GM12878 (cell line): Measurements from ENCODE around the gene GGTA1. TPM values are rescaled to one million over a fixed set of nuclear protein-coding genes. Genes with fewer than 3 reads are reported as not detected.
"Not testable (repeated sequence)": the region's sequence is repeated elsewhere in the genome, so short reads cannot be mapped to it uniquely, and the experiment has no call there.

Source experiments
- ATAC-seq: fragments of 200-7000 bp; cut with Tn5 transposase; 3 replicates; pipeline ENCODE4 v1.9.1; 2020; ENCODE audit warnings: mild to moderate bottlenecking, moderate library complexity
- BruUV-seq: library from RNA; stranded (reverse); fragments of 400-500 nt; replicated peaks from 2 replicates; lab custom pipeline; 2021; lab: Mats Ljungman, UMichigan
- CTCF ChIA-PET: fragments of 300-600 bp; sonication (Branson Sonifier 250); formaldehyde crosslinking; extraction: SDS; loops from one replicate; lab custom pipeline; 2021; ENCODE audit warnings: inconsistent platforms; lab: Yijun Ruan, JAX
- POLR2A ChIA-PET: fragments of 350-600 bp; formaldehyde crosslinking; extraction: SDS; loops from one replicate; lab custom pipeline; 2021; ENCODE audit warnings: inconsistent platforms; lab: Charles Lee
- RAD21 ChIA-PET: fragments of 300-600 bp; sonication (Branson Sonifier 250); formaldehyde crosslinking; loops from one replicate; lab custom pipeline; 2023; ENCODE audit warnings: antibody characterized with exemption; ENCODE audit not compliant: unreplicated experiment; lab: Charles Lee
- SMC1A ChIA-PET: fragments of 300-600 bp; sonication (Branson Sonifier 250); formaldehyde crosslinking; loops from one replicate; lab custom pipeline; 2023; ENCODE audit not compliant: unreplicated experiment, uncharacterized antibody; lab: Charles Lee
- DNase-seq: peaks from one replicate; pipeline ENCODE4 v3.0.0-alpha.2; 2011; ENCODE audit warnings: low read depth, low spot score
- FAIRE-seq: peaks from 3 replicates; lab custom pipeline; 2011; peaks lifted over from hg19 to GRCh38; lab: Jason Lieb, UNC
- H2AFZ ChIP-seq: 2 replicates; pipeline ENCODE4 v1.6.0; 2011; ENCODE audit warnings: low read depth, low read length, control low read depth; ENCODE audit not compliant: control insufficient read depth
- H3K27ac ChIP-seq: 2 replicates; pipeline ENCODE4 v1.5.1; 2011; ENCODE audit warnings: control low read depth; ENCODE audit not compliant: control insufficient read depth, insufficient read depth
- H3K27me3 ChIP-seq, 2 experiments: replicated peaks in 1 of 2; 2 replicates each; pipeline versions ENCODE4 v1.6.0 to v1.6.1; 2011; ENCODE audit warnings: low read length in 1 of 2; ENCODE audit not compliant: control insufficient read depth in 2 of 2, insufficient read depth in 2 of 2
- H3K36me3 ChIP-seq, 2 experiments: 2 replicates each; pipeline ENCODE4 v1.5.1; 2011; ENCODE audit warnings: low read length in 1 of 2; ENCODE audit not compliant: control insufficient read depth in 2 of 2, insufficient read depth in 2 of 2
- H3K4me1 ChIP-seq: 2 replicates; pipeline ENCODE4 v1.6.1; 2011; ENCODE audit warnings: mild to moderate bottlenecking, low read length, moderate library complexity, mixed read lengths; ENCODE audit not compliant: control insufficient read depth, insufficient read depth
- H3K4me2 ChIP-seq: 2 replicates; pipeline ENCODE4 v1.6.0; 2011; ENCODE audit warnings: control low read depth; ENCODE audit not compliant: control insufficient read depth, insufficient read depth
- H3K4me3 ChIP-seq: fragments of 200-600 bp; sonication (generic); 2 replicates; pipeline ENCODE4 v1.5.1; 2016
- H3K79me2 ChIP-seq: 2 replicates; pipeline ENCODE4 v1.6.0; 2011; ENCODE audit warnings: low read length; ENCODE audit not compliant: control insufficient read depth, insufficient read depth
- H3K9ac ChIP-seq: 2 replicates; pipeline ENCODE4 v1.8.0; 2011; ENCODE audit warnings: low read length, control low read depth, mixed read lengths; ENCODE audit not compliant: control insufficient read depth, insufficient read depth
- H3K9me3 ChIP-seq: replicated peaks from 3 replicates; pipeline ENCODE4 v1.5.1; 2011; ENCODE audit warnings: mild to moderate bottlenecking, low read length; ENCODE audit not compliant: control insufficient read depth, insufficient read depth
- H4K20me1 ChIP-seq: 2 replicates; pipeline ENCODE4 v1.6.0; 2011; ENCODE audit not compliant: control insufficient read depth, insufficient read depth
- CHD1 ChIP-seq: IDR thresholded peaks from 2 replicates; pipeline ENCODE4 v1.6.1; 2012; ENCODE audit warnings: low read depth, low read length, improper control_type of control experiment
- MAX ChIP-seq: IDR thresholded peaks from 2 replicates; pipeline ENCODE4 v1.6.1; 2012; ENCODE audit warnings: low read depth, low read length, improper control_type of control experiment
- NBN ChIP-seq: fragments of 450-650 bp; IDR thresholded peaks from 2 replicates; pipeline ENCODE4 v1.6.1; 2016
- POU2F2 ChIP-seq: IDR thresholded peaks from 3 replicates; pipeline ENCODE4 v1.6.1; 2011; ENCODE audit warnings: low read depth, mild to moderate bottlenecking, low read length, borderline replicate concordance
- RAD51 ChIP-seq: fragments of 450-650 bp; IDR thresholded peaks from 2 replicates; pipeline ENCODE4 v1.6.1; 2016; ENCODE audit warnings: moderate library complexity, mild to moderate bottlenecking, inconsistent platforms
- RB1 ChIP-seq: fragments of 450-650 bp; formaldehyde crosslinking; IDR thresholded peaks from 2 replicates; pipeline ENCODE4 v1.6.1; 2017; ENCODE audit warnings: mild to moderate bottlenecking, borderline replicate concordance
- WGBS: methylation state at CpG from one replicate; pipeline ENCODE4 v1.1.6; 2016; ENCODE audit warnings: low lambda C conversion rate; ENCODE audit not compliant: insufficient replicate concordance, insufficient coverage; ENCODE audit errors: missing lambda C conversion rate; 5-methylcytosine and 5-hydroxymethylcytosine counted together
- in situ Hi-C: fragments of 300-500 bp; cut with MboI; formaldehyde crosslinking; loops from 9 replicates; pipeline ENCODE4 v1.14.3; 2018; ENCODE audit warnings: mixed read lengths
- intact Hi-C: fragments of 100-400 bp; cut with micrococcal nuclease; formaldehyde crosslinking; loops from one replicate; pipeline ENCODE4 v1.14.2; 2022; ENCODE audit not compliant: unreplicated experiment
- polyA plus RNA-seq, 11 experiments: library from polyadenylated mRNA; depleted of rRNA in 4 of 11; unstranded in 6 of 11; stranded (reverse) in 5 of 11; fragments of >200 nt; fragmentation: Nextera tagmentation in 4 of 11; fragmentation: Illumina TruSeq in 1 of 11; extraction: Ambion mirVana in 4 of 11; extraction: Trizol in 1 of 11; gene quantifications; 1 replicate in 1 of 11; 2 replicates in 10 of 11; pipeline versions ENCODE4 v1.2.1 to v1.2.3, GENCODE V29; 2011 to 2016; ENCODE audit warnings: inconsistent platforms in 2 of 11, missing spikeins in 2 of 11, low read depth in 1 of 11
- total RNA-seq, 4 experiments: library from RNA; depleted of rRNA in 3 of 4; stranded (reverse); fragments of >200 nt in 3 of 4; fragmentation: Illumina TruSeq in 1 of 4; extraction: Trizol in 1 of 4; gene quantifications; 2 replicates each; pipeline versions ENCODE4 v1.2.1 to v1.2.3, GENCODE V29; 2013 to 2021

The GGTA1 gene
- total and polyA plus RNA-seq, 10 of the 15 experiments (the other 5 are each of a cell fraction or from before 2014, with no cell fraction given): 0.09 to 0.65 (median 0.17) TPM; not detected in 2

GRCh38 chr9:121513166-121513565 is 13.5 kb upstream of the GGTA1 start:
- intact Hi-C loops, H4K20me1 ChIP-seq, BruUV-seq, H3K9ac ChIP-seq, H3K36me3 ChIP-seq, H3K4me1 ChIP-seq, H3K4me3 ChIP-seq, H2AFZ ChIP-seq, H3K4me2 ChIP-seq, RAD21 ChIA-PET, DNase-seq, in situ Hi-C loops, POLR2A ChIA-PET, FAIRE-seq, H3K27me3 ChIP-seq, H3K79me2 ChIP-seq, ATAC-seq, H3K9me3 ChIP-seq, SMC1A ChIA-PET, H3K27ac ChIP-seq: not testable (repeated sequence)
- WGBS: 14% methylated on average over 4 of the region's 4 CpGs
- CTCF ChIA-PET: interaction anchor here (0.6 kb wide), 1 partner anchor 348 kb away, joined by 4 read pairs; no protein-coding TSS in a partner anchor

- Histone ChIP-seq H3K36me3 (no peaks in the 10 kb centered on the region), H3K79me2 (no peaks in the 10 kb centered on the region), H3K9me3 (no peaks in the 10 kb centered on the region; the same call in 2 of the 3 replicates), H3K4me3 (no peak overlapping the region), H3K27ac (no peak overlapping the region), H3K4me1 (no peaks in the 10 kb centered on the region), H2AFZ (no peak overlapping the region), H3K27me3 (no peaks in the 10 kb centered on the region), H3K4me2 (no peak overlapping the region), H4K20me1 (no peaks in the 10 kb centered on the region), H3K9ac (no peak overlapping the region)
- intact Hi-C loops (no loop called here), in situ Hi-C loops (no loop called here)
- WGBS: 47% methylated on average over 15 of the region's 15 CpGs
- FAIRE-seq (no peak), DNase-seq (no peak), ATAC-seq (no peak)
- RAD21 ChIA-PET: no interaction called here
- POLR2A ChIA-PET: no interaction called here
- BruUV-seq: no TSS peak
- TF ChIP-seq MAX (no peak), RB1 (no peak), POU2F2 (no peak), NBN (no peak), CHD1 (no peak), RAD51 (no peak)
- CTCF ChIA-PET: no interaction called here
- SMC1A ChIA-PET: no interaction called here
Observed at GRCh38 chr9:121510766-121511550, 11.3 kb upstream of the GGTA1 start.
